ENCODE measurements around the gene TPM1.

DNA sequence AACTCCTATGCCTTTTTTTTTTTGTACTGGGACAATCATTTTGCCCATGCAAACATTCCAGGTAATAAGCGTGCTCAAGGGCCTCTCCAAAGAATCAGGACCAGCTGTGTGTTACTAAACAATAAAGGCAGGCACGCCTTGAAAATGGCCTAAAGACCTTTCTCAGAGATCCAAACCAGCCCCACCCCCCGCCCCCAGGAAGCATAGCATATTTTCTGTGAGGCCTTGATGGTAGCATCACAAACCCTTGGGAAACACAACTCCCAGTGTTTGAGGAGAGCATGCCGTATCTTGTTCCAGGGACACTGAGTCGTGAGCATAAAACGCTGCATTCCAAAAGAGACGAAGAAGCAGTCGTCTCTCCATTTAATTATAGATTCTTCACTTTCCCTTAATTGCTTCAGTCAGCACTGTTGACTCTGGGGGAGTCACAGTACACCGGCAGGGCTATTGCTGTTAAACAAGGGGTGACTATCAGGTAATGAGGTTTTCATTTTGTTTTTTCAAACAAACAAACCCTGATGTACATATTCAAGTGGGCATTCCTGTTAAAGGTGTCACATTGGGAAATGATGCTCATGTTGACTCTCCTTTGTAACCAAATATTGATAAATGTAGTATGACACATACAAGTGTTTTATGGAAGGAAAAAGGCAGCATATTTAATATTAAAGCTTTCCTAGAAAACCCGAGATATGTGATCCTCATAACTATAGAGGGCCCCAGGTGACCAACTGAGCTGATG is 4.4 kb upstream of the TPM1 start:
- TF ChIP-seq, protein P1, sequence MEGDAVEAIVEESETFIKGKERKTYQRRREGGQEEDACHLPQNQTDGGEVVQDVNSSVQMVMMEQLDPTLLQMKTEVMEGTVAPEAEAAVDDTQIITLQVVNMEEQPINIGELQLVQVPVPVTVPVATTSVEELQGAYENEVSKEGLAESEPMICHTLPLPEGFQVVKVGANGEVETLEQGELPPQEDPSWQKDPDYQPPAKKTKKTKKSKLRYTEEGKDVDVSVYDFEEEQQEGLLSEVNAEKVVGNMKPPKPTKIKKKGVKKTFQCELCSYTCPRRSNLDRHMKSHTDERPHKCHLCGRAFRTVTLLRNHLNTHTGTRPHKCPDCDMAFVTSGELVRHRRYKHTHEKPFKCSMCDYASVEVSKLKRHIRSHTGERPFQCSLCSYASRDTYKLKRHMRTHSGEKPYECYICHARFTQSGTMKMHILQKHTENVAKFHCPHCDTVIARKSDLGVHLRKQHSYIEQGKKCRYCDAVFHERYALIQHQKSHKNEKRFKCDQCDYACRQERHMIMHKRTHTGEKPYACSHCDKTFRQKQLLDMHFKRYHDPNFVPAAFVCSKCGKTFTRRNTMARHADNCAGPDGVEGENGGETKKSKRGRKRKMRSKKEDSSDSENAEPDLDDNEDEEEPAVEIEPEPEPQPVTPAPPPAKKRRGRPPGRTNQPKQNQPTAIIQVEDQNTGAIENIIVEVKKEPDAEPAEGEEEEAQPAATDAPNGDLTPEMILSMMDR (IDR thresholded peaks at IDR 0.05 in 4 of 5, conservative IDR thresholded peaks at IDR 0.05 in 1 of 5): no peak
- no peak for TF ChIP-seq POLR2A (IDR thresholded peaks at IDR 0.05)

All from gastrocnemius medialis (tissue), 4 donors.